Left lobe of liver (tissue), 2 donors: ENCODE results near the gene ZDHHC14. TPM values are rescaled to one million over a fixed set of nuclear protein-coding genes. Genes with fewer than 3 reads are reported as not detected.

Source experiments
- ATAC-seq: fragments of 200-7000 bp; cut with Tn5 transposase; one replicate; pipeline ENCODE4 v1.9.1; 2020; ENCODE audit warnings: mild to moderate bottlenecking, moderate library complexity
- DNase-seq: peaks from one replicate; pipeline ENCODE4 v3.0.0-alpha.2; 2020; ENCODE audit warnings: low spot score
- total RNA-seq: library from RNA; stranded (reverse); gene quantifications from one replicate; pipeline ENCODE4 v1.2.1, GENCODE V29; 2021
- donor health status: DM: no; HTN: no; CAD: no; lungs with moderate emphysema.
- donor health status: DM: no; HTN: yes; CAD: no.

The ZDHHC14 gene
- total RNA-seq, 1 donor from 2014 or later, result 13.7 TPM

GRCh38 chr6:157631838-157632614 is 251.0 kb downstream of the ZDHHC14 start:
- ATAC-seq, result no peak
- DNase-seq, result no peak

- DNase-seq (no peak), ATAC-seq (no peak)
Observed at GRCh38 chr6:157632821-157633220, 251.8 kb downstream of the ZDHHC14 start.

- ATAC-seq (no peak), DNase-seq (no peak)
Observed at GRCh38 chr6:157634546-157634945, 253.6 kb downstream of the ZDHHC14 start.

GRCh38 chr6:157635388-157636244 is 254.6 kb downstream of the ZDHHC14 start:
- ATAC-seq (no peak), DNase-seq (no peak)

GRCh38 chr6:157637516-157637915 is 256.5 kb downstream of the ZDHHC14 start:
- DNase-seq, result no peak

GRCh38 chr6:157637941-157638662 is 257.1 kb downstream of the ZDHHC14 start:
- no peak for DNase-seq
- no peak for ATAC-seq

More at GRCh38 chr6:157637516-157637915, 256.5 kb downstream of the ZDHHC14 start:
- no peak for ATAC-seq

GRCh38 chr6:157638779-157639178 is 257.8 kb downstream of the ZDHHC14 start:
- DNase-seq (no peak), ATAC-seq (no peak)

GRCh38 chr6:157640746-157641451 is 259.9 kb downstream of the ZDHHC14 start:
- no peak for ATAC-seq
- no peak for DNase-seq

GRCh38 chr6:157641837-157642236 is 260.8 kb downstream of the ZDHHC14 start:
- DNase-seq, result no peak
- ATAC-seq, result no peak

- no peak for DNase-seq
- ATAC-seq, result no peak
Observed at GRCh38 chr6:157642736-157643135, 261.7 kb downstream of the ZDHHC14 start.

- ATAC-seq (no peak), DNase-seq (no peak)
Observed at GRCh38 chr6:157644043-157644810, 263.2 kb downstream of the ZDHHC14 start.

- ATAC-seq (no peak), DNase-seq (no peak)
Observed at GRCh38 chr6:157645201-157645795, 264.3 kb downstream of the ZDHHC14 start.

GRCh38 chr6:157646012-157646411 is 265.0 kb downstream of the ZDHHC14 start:
- ATAC-seq (peak; percentile 29), DNase-seq (no peak)

- peak; percentile 34 for ATAC-seq
- DNase-seq, result no peak
Observed at GRCh38 chr6:157647261-157647915, 266.4 kb downstream of the ZDHHC14 start.

- DNase-seq (no peak), ATAC-seq (no peak)
Observed at GRCh38 chr6:157648561-157648960, 267.6 kb downstream of the ZDHHC14 start.

- DNase-seq (no peak), ATAC-seq (no peak)
Observed at GRCh38 chr6:157649311-157650260, 268.6 kb downstream of the ZDHHC14 start.

- DNase-seq (no peak), ATAC-seq (no peak)
Observed at GRCh38 chr6:157650261-157650640, 269.3 kb downstream of the ZDHHC14 start.

- no peak for ATAC-seq
- no peak for DNase-seq
Observed at GRCh38 chr6:157650801-157651200, 269.8 kb downstream of the ZDHHC14 start.
